ENCODE measurements around the gene NAPSA. TPM values are rescaled to one million over a fixed set of nuclear protein-coding genes. Genes with fewer than 3 reads are reported as not detected.

The NAPSA gene
- total and polyA plus RNA-seq, 2 donors (not counting 1 experiment from before 2014, with no cell fraction given), result 0.03 to 0.17 TPM

DNA sequence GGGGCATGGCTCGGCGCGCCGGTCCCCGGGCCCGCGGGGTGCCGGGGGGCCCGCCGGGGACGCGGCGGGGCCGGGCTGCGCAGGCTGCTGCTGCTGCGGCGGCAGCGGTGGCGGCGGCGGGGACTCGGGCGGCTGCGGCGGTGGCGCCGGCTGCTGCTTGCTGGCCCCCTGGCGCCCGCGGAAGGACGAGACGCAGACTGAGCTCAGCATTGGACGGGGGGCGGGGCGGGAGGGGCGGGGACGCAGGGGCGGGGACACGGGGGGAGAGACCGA is 36.6 kb downstream of the NAPSA start:
- Histone ChIP-seq H3K27ac (ENCODE audit: insufficient read depth, low read length) (no peak overlapping the region), H4K20me1 (ENCODE audit: control insufficient read depth, extremely low read depth, insufficient read depth, low read length) (no peaks in the 10 kb centered on the region), H3K4me3 (replicated peaks in 1 of 4; ENCODE audit: control extremely low read depth in 1 of 4, insufficient read depth in 1 of 4, low read depth in 3 of 4, low read length in 4 of 4) (no peak overlapping the region), H3K9ac (ENCODE audit: insufficient read depth, low read length) (no peak overlapping the region), H2AFZ (ENCODE audit: low read length) (no peak overlapping the region), H3K4me1 (ENCODE audit: control insufficient read depth, extremely low read depth, insufficient read depth, low read length) (no peaks in the 10 kb centered on the region), H3K4me2 (ENCODE audit: extremely low read depth, insufficient read depth, low read length) (no peak overlapping the region), H3K9me3 (ENCODE audit: control insufficient read depth, insufficient read depth, low read depth, low read length) (no peaks in the 10 kb centered on the region), H3K36me3 (ENCODE audit: control insufficient read depth, insufficient read depth, low read length) (no peaks in the 10 kb centered on the region), H3K79me2 (ENCODE audit: control insufficient read depth, insufficient read depth, low read length) (no peaks in the 10 kb centered on the region), H3K27me3 (ENCODE audit: control insufficient read depth, insufficient read depth, low read length) (peaks cover 17% of the 10 kb centered on the region)
- DNase-seq (ENCODE audit: low read depth in 2 of 2), result no peak
- TF ChIP-seq, protein P1, sequence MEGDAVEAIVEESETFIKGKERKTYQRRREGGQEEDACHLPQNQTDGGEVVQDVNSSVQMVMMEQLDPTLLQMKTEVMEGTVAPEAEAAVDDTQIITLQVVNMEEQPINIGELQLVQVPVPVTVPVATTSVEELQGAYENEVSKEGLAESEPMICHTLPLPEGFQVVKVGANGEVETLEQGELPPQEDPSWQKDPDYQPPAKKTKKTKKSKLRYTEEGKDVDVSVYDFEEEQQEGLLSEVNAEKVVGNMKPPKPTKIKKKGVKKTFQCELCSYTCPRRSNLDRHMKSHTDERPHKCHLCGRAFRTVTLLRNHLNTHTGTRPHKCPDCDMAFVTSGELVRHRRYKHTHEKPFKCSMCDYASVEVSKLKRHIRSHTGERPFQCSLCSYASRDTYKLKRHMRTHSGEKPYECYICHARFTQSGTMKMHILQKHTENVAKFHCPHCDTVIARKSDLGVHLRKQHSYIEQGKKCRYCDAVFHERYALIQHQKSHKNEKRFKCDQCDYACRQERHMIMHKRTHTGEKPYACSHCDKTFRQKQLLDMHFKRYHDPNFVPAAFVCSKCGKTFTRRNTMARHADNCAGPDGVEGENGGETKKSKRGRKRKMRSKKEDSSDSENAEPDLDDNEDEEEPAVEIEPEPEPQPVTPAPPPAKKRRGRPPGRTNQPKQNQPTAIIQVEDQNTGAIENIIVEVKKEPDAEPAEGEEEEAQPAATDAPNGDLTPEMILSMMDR (conservative IDR thresholded peaks at IDR 0.05 in 1 of 2, IDR thresholded peaks at IDR 0.05 in 1 of 2; ENCODE audit: low read depth in 1 of 2, low read length in 2 of 2), result no peak
- no peak for TF ChIP-seq EZH2 (IDR thresholded peaks at IDR 0.05; ENCODE audit: low read length, missing control alignments)

DNA sequence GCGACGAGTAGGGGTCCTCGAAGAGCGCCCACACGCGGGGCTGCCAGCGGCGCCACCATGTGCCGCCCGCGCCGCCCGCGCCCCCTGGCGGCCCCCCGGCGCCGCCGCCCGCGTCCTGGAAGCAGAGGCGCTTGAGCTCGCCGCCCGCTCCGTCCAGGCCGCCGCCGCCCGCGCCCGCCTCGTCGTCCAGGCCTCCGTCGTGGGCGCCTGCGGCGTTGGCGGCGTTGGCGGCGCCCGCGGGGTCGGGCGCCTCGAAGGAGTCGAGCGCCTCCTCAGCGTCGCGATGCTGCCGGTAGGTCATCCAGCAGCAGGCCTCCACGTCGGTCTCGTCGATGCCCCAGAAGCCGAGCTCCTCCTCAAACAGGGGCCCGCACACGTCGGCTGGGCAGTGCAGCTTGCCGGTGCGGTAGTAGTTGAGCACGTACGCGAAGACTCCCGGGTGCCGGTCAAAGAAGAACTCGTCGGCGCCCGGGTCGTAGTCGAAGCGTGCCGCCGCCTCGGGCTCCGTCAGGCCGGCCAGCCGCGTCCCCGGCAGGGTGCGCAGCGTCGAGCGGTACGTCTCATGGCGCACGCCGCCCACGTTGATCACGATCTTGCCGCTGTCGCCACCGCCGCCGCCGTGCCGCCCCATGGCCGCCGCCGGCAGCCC is 37.1 kb downstream of the NAPSA start:
- H3K4me1 ChIP-seq (ENCODE audit: control insufficient read depth, extremely low read depth, insufficient read depth, low read length), result no peaks in the 10 kb centered on the region
- no peak overlapping the region for H3K27ac ChIP-seq (ENCODE audit: insufficient read depth, low read length)
- H3K4me3 ChIP-seq (replicated peaks in 1 of 4; ENCODE audit: control extremely low read depth in 1 of 4, insufficient read depth in 1 of 4, low read depth in 3 of 4, low read length in 4 of 4), result no peak overlapping the region
- no peaks in the 10 kb centered on the region for H3K79me2 ChIP-seq (ENCODE audit: control insufficient read depth, insufficient read depth, low read length)
- H2AFZ ChIP-seq (ENCODE audit: low read length), result no peak overlapping the region
- H3K27me3 ChIP-seq (ENCODE audit: control insufficient read depth, insufficient read depth, low read length), result peaks cover 17% of the 10 kb centered on the region
- DNase-seq (ENCODE audit: low read depth in 2 of 2), result no peak
- H3K4me2 ChIP-seq (ENCODE audit: extremely low read depth, insufficient read depth, low read length), result no peak overlapping the region
- H3K9ac ChIP-seq (ENCODE audit: insufficient read depth, low read length), result no peak overlapping the region
- peak; percentile 82 for TF ChIP-seq EZH2 (IDR thresholded peaks at IDR 0.05; ENCODE audit: low read length, missing control alignments)
- TF ChIP-seq, protein P1 (conservative IDR thresholded peaks at IDR 0.05 in 1 of 2, IDR thresholded peaks at IDR 0.05 in 1 of 2; ENCODE audit: low read depth in 1 of 2, low read length in 2 of 2), result no peak
- H3K36me3 ChIP-seq (ENCODE audit: control insufficient read depth, insufficient read depth, low read length), result no peaks in the 10 kb centered on the region
- H3K9me3 ChIP-seq (ENCODE audit: control insufficient read depth, insufficient read depth, low read depth, low read length), result no peaks in the 10 kb centered on the region
- H4K20me1 ChIP-seq (ENCODE audit: control insufficient read depth, extremely low read depth, insufficient read depth, low read length), result no peaks in the 10 kb centered on the region

DNA sequence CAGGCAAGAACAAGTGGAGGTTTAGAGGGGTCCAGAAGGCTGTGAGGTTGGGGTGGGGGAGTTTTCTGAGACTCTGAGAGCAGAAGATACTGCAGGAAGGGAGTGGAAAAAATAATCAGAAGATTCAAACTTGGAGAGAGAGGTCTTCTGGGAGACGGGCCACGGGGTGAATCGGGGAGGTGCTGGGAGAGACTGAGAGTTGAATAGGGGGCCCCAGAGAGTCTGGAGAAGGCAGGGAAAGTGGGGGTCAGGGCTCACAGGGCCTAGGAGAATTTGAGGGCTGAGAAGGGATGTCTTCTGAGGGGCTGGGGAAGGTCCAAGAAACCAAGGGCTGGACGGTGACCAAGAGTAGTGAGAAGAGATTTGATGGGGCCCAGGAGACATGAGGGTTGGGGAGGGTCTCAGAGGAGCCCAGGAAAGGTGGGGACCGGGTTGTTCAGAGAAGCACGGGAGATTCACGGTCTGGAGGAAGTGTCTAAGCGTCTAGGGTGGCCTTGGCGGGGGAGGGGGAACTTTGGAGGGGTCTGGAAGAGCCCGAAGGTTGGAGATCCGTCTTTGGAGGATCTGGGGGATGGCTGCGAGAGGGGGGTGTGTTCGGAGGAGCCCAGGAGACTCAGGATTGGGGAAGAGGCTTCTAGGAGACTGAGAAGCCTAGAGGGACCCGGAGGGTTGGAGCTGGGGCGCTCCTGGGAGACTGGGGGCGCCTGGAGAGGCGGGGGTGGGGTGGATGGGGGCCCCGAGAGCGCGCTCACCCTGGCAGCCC is 37.8 kb downstream of the NAPSA start:
- DNase-seq (ENCODE audit: low read depth in 2 of 2), result no peak
- Histone ChIP-seq H4K20me1 (ENCODE audit: control insufficient read depth, extremely low read depth, insufficient read depth, low read length) (no peaks in the 10 kb centered on the region), H2AFZ (ENCODE audit: low read length) (no peak overlapping the region), H3K79me2 (ENCODE audit: control insufficient read depth, insufficient read depth, low read length) (no peaks in the 10 kb centered on the region), H3K9ac (ENCODE audit: insufficient read depth, low read length) (no peak overlapping the region), H3K36me3 (ENCODE audit: control insufficient read depth, insufficient read depth, low read length) (no peaks in the 10 kb centered on the region), H3K27me3 (ENCODE audit: control insufficient read depth, insufficient read depth, low read length) (peaks cover 17% of the 10 kb centered on the region), H3K4me2 (ENCODE audit: extremely low read depth, insufficient read depth, low read length) (no peak overlapping the region), H3K4me3 (replicated peaks in 1 of 4; ENCODE audit: control extremely low read depth in 1 of 4, insufficient read depth in 1 of 4, low read depth in 3 of 4, low read length in 4 of 4) (no peak overlapping the region), H3K27ac (ENCODE audit: insufficient read depth, low read length) (no peak overlapping the region), H3K4me1 (ENCODE audit: control insufficient read depth, extremely low read depth, insufficient read depth, low read length) (no peaks in the 10 kb centered on the region), H3K9me3 (ENCODE audit: control insufficient read depth, insufficient read depth, low read depth, low read length) (no peaks in the 10 kb centered on the region)
- TF ChIP-seq, protein P1 (conservative IDR thresholded peaks at IDR 0.05 in 1 of 2, IDR thresholded peaks at IDR 0.05 in 1 of 2; ENCODE audit: low read depth in 1 of 2, low read length in 2 of 2), result no peak
- no peak for TF ChIP-seq EZH2 (IDR thresholded peaks at IDR 0.05; ENCODE audit: low read length, missing control alignments)

Data from fibroblast of lung (primary cell).